ENCODE results near the gene KIAA1671. TPM values are rescaled to one million over a fixed set of nuclear protein-coding genes. Genes with fewer than 3 reads are reported as not detected.

Gene KIAA1671
- polyA plus RNA-seq, 1 donor (not counting 4 experiments of a cell fraction or from before 2014, with no cell fraction given): 17.4 TPM

- Histone ChIP-seq H3K27ac (ENCODE audit: control insufficient read depth, insufficient read depth, low read length) (no peak overlapping the region), H3K4me2 (ENCODE audit: control insufficient read depth, extremely low read depth, insufficient read depth, low read depth, low read length) (no peak overlapping the region), H3K9me3 (ENCODE audit: control insufficient read depth, low read depth, low read length) (no peaks in the 10 kb centered on the region), H2AFZ (ENCODE audit: control insufficient read depth, low read length) (no peak overlapping the region), H3K27me3 (ENCODE audit: control insufficient read depth, extremely low read depth, insufficient read depth, low read length) (no peaks in the 10 kb centered on the region), H3K4me3 (ENCODE audit: control insufficient read depth in 2 of 3, extremely low read depth in 1 of 3, insufficient read depth in 2 of 3, low read depth in 1 of 3, low read length in 3 of 3) (no peak overlapping the region), H3K4me1 (ENCODE audit: control insufficient read depth, extremely low read depth, insufficient read depth, low read length) (peaks cover 17% of the 10 kb centered on the region), H3K9me1 (ENCODE audit: control insufficient read depth, extremely low read depth, insufficient read depth, low read length) (no peaks in the 10 kb centered on the region), H3K9ac (ENCODE audit: control insufficient read depth, extremely low read depth, insufficient read depth, low read length) (no peak overlapping the region), H4K20me1 (ENCODE audit: control insufficient read depth, extremely low read depth, insufficient read depth, low read length) (peaks cover 6% of the 10 kb centered on the region), H3K36me3 (ENCODE audit: control insufficient read depth in 2 of 2, extremely low read depth in 1 of 2, insufficient read depth in 2 of 2, low read length in 2 of 2) (peaks cover 5 to 6% of the 10 kb centered on the region in 2 experiments), H3K79me2 (ENCODE audit: control insufficient read depth, insufficient read depth, low read length) (no peaks in the 10 kb centered on the region)
- no peak for FAIRE-seq
- TF ChIP-seq CTCF (optimal IDR thresholded peaks at IDR 0.05 in 1 of 3, IDR thresholded peaks at IDR 0.05 in 1 of 3, conservative IDR thresholded peaks at IDR 0.05 in 1 of 3; ENCODE audit: extremely low read depth in 1 of 3, insufficient read depth in 2 of 3, low read length in 3 of 3) (peak; percentile 91 to 96 (median 94)), EZH2 (IDR thresholded peaks at IDR 0.05; ENCODE audit: low read length) (no peak)
- dilution Hi-C loops (cut with MboI; ENCODE audit: extremely low pct_ligation_motif_present, low sequenced_read_pairs): no loop called here
- DNase-seq (ENCODE audit: low read depth, low spot score): no peak
These were observed 104.7 kb downstream of the KIAA1671 start for GRCh38 chr22:25057013-25057881.

DNA sequence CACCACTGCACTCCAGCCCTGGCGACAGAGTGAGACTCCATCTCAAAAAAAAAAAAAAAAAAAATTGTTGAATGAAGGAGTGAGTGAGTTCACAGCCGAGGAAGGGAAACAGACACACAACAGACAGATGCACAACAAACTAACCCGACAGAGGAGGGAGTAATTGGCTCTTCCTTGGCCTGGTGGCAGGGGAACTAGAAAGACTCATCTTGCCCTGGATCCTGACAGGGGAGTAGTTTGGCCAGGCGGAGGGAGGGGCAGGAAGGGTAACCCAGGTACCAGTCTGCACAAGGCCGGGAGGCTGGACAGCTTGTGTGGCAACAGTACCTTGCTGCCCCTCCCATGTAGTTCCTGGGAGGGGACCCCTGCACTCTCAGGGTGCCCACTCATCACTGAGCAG is 106.9 kb downstream of the KIAA1671 start:
- Histone ChIP-seq H3K27me3 (ENCODE audit: control insufficient read depth, extremely low read depth, insufficient read depth, low read length) (no peaks in the 10 kb centered on the region), H3K79me2 (ENCODE audit: control insufficient read depth, insufficient read depth, low read length) (no peaks in the 10 kb centered on the region), H3K4me3 (ENCODE audit: control insufficient read depth in 2 of 3, extremely low read depth in 1 of 3, insufficient read depth in 2 of 3, low read depth in 1 of 3, low read length in 3 of 3) (no peak overlapping the region), H3K36me3 (ENCODE audit: control insufficient read depth in 2 of 2, extremely low read depth in 1 of 2, insufficient read depth in 2 of 2, low read length in 2 of 2) (peaks cover 0 to 6% of the 10 kb centered on the region in 2 experiments), H3K9me3 (ENCODE audit: control insufficient read depth, low read depth, low read length) (no peaks in the 10 kb centered on the region), H2AFZ (ENCODE audit: control insufficient read depth, low read length) (no peak overlapping the region), H4K20me1 (ENCODE audit: control insufficient read depth, extremely low read depth, insufficient read depth, low read length) (peaks cover 6% of the 10 kb centered on the region), H3K27ac (ENCODE audit: control insufficient read depth, insufficient read depth, low read length) (no peak overlapping the region), H3K9ac (ENCODE audit: control insufficient read depth, extremely low read depth, insufficient read depth, low read length) (no peak overlapping the region), H3K9me1 (ENCODE audit: control insufficient read depth, extremely low read depth, insufficient read depth, low read length) (no peaks in the 10 kb centered on the region), H3K4me1 (ENCODE audit: control insufficient read depth, extremely low read depth, insufficient read depth, low read length) (peaks cover 17% of the 10 kb centered on the region), H3K4me2 (ENCODE audit: control insufficient read depth, extremely low read depth, insufficient read depth, low read depth, low read length) (no peak overlapping the region)
- dilution Hi-C loops (cut with MboI; ENCODE audit: extremely low pct_ligation_motif_present, low sequenced_read_pairs): no loop called here
- TF ChIP-seq EZH2 (IDR thresholded peaks at IDR 0.05; ENCODE audit: low read length): no peak
- no peak for TF ChIP-seq CTCF (optimal IDR thresholded peaks at IDR 0.05 in 1 of 3, IDR thresholded peaks at IDR 0.05 in 1 of 3, conservative IDR thresholded peaks at IDR 0.05 in 1 of 3; ENCODE audit: extremely low read depth in 1 of 3, insufficient read depth in 2 of 3, low read length in 3 of 3)
- DNase-seq (ENCODE audit: low read depth, low spot score): no peak
- no peak for FAIRE-seq

Data from keratinocyte (primary cell).